IMR-90 (cell line): ENCODE data around the gene SH3RF3. TPM values are rescaled to one million over a fixed set of nuclear protein-coding genes. Genes with fewer than 3 reads are reported as not detected.
A peak's percentile ranks its signal among the peaks of the same experiment; 100 is the strongest.

ENCODE experiments used
- ATAC-seq: fragments of 200-7000 bp; cut with Tn5 transposase; 2 replicates; pipeline ENCODE4 v1.9.1; 2020; ENCODE audit warnings: low read depth, mild to moderate bottlenecking, moderate library complexity
- BruUV-seq: library from RNA; stranded (reverse); fragments of 400-500 nt; replicated peaks from 2 replicates; lab custom pipeline; 2021; lab: Mats Ljungman, UMichigan
- CTCF ChIA-PET: fragments of 300-600 bp; formaldehyde crosslinking; extraction: SDS; loops from one replicate; lab custom pipeline; 2021; ENCODE audit warnings: antibody characterized with exemption; lab: Yijun Ruan, JAX
- POLR2A ChIA-PET: fragments of 300-600 bp; sonication (Branson Sonifier 250); formaldehyde crosslinking; loops from one replicate; lab custom pipeline; 2022; ENCODE audit warnings: antibody characterized with exemption; ENCODE audit not compliant: unreplicated experiment; lab: Charles Lee
- DNase-seq: peaks from one replicate; pipeline ENCODE4 v3.0.0; 2013
- H2AFZ ChIP-seq: replicated peaks from 2 replicates; pipeline ENCODE3; 2013; ENCODE audit warnings: low read length, mild to moderate bottlenecking; ENCODE audit not compliant: poor library complexity
- H2AK5ac ChIP-seq: 2 replicates; pipeline ENCODE4 v1.6.1; 2013; ENCODE audit warnings: low read depth, low read length, inconsistent platforms
- H2AK9ac ChIP-seq: replicated peaks from 2 replicates; pipeline ENCODE3; 2013; ENCODE audit warnings: mild to moderate bottlenecking, low read depth, low read length, moderate library complexity; ENCODE audit not compliant: poor library complexity
- H2BK120ac ChIP-seq: 2 replicates; pipeline ENCODE4 v1.6.1; 2013; ENCODE audit warnings: low read depth, low read length, inconsistent platforms
- H2BK15ac ChIP-seq: 3 replicates; pipeline ENCODE4 v1.6.1; 2013; ENCODE audit warnings: low read depth, low read length, inconsistent platforms
- H2BK20ac ChIP-seq: 2 replicates; pipeline ENCODE4 v1.6.1; 2013; ENCODE audit warnings: low read depth, mild to moderate bottlenecking, inconsistent platforms, low read length, moderate library complexity
- H2BK5ac ChIP-seq: 2 replicates; pipeline ENCODE4 v1.6.1; 2013; ENCODE audit warnings: mild to moderate bottlenecking, low read depth, low read length, inconsistent platforms; ENCODE audit not compliant: poor library complexity, severe bottlenecking
- H3K14ac ChIP-seq: replicated peaks from 2 replicates; pipeline ENCODE4 v1.6.1; 2013; ENCODE audit warnings: low read depth, low read length, inconsistent platforms
- H3K18ac ChIP-seq: 2 replicates; pipeline ENCODE4 v1.6.1; 2013; ENCODE audit warnings: low read depth, low read length, control low read depth
- H3K23ac ChIP-seq: 2 replicates; pipeline ENCODE4 v1.6.1; 2013; ENCODE audit warnings: low read depth, low read length, inconsistent platforms
- H3K27ac ChIP-seq: 2 replicates; pipeline ENCODE4 v1.5.1; 2013; ENCODE audit warnings: mild to moderate bottlenecking, control low read depth, low read length; ENCODE audit not compliant: insufficient read depth
- H3K27me3 ChIP-seq: 2 replicates; pipeline ENCODE4 v1.6.1; 2013; ENCODE audit warnings: low read length; ENCODE audit not compliant: control insufficient read depth, insufficient read depth
- H3K36me3 ChIP-seq: 2 replicates; pipeline ENCODE4 v1.6.1; 2013; ENCODE audit warnings: low read length, mixed read lengths; ENCODE audit not compliant: control insufficient read depth, insufficient read depth
- H3K4ac ChIP-seq: 2 replicates; pipeline ENCODE4 v1.6.1; 2013; ENCODE audit warnings: low read depth, low read length, inconsistent platforms
- H3K4me1 ChIP-seq: 2 replicates; pipeline ENCODE4 v1.6.1; 2013; ENCODE audit warnings: low read length, mixed read lengths; ENCODE audit not compliant: control insufficient read depth, insufficient read depth
- H3K4me2 ChIP-seq: 2 replicates; pipeline ENCODE4 v1.6.1; 2013; ENCODE audit warnings: low read depth, mild to moderate bottlenecking, control low read depth, low read length, moderate library complexity
- H3K4me3 ChIP-seq: 2 replicates; pipeline ENCODE4 v1.5.1; 2013; ENCODE audit warnings: low read depth, mild to moderate bottlenecking, control low read depth, low read length, moderate library complexity; ENCODE audit not compliant: insufficient read depth
- H3K56ac ChIP-seq: 2 replicates; pipeline ENCODE4 v1.6.1; 2013; ENCODE audit warnings: low read length, inconsistent platforms; ENCODE audit not compliant: insufficient read depth; ENCODE audit errors: extremely low read depth
- H3K79me1 ChIP-seq, 2 experiments: 2 replicates each; pipeline ENCODE4 v1.6.1; 2013; ENCODE audit warnings: low read length in 2 of 2, inconsistent platforms in 1 of 2, low read depth in 1 of 2
- H3K9ac ChIP-seq: 2 replicates; pipeline ENCODE4 v1.6.1; 2013; ENCODE audit warnings: low read depth, low read length, control low read depth
- H3K9me1 ChIP-seq: 2 replicates; pipeline ENCODE4 v1.6.1; 2013; ENCODE audit warnings: low read length, inconsistent platforms; ENCODE audit not compliant: insufficient read depth
- H3K9me3 ChIP-seq: 2 replicates; pipeline ENCODE4 v1.6.1; 2013; ENCODE audit warnings: low read length; ENCODE audit not compliant: control insufficient read depth, insufficient read depth
- H4K20me1 ChIP-seq: 2 replicates; pipeline ENCODE4 v1.6.1; 2013; ENCODE audit warnings: low read length, inconsistent platforms; ENCODE audit not compliant: insufficient read depth
- H4K5ac ChIP-seq: 2 replicates; pipeline ENCODE4 v1.6.1; 2013; ENCODE audit warnings: mild to moderate bottlenecking, low read depth, low read length, control low read depth
- H4K8ac ChIP-seq, 2 experiments: 2 replicates each; pipeline ENCODE4 v1.6.1; 2013; ENCODE audit warnings: low read depth in 2 of 2, low read length in 2 of 2, control low read depth in 1 of 2, inconsistent platforms in 1 of 2
- H4K91ac ChIP-seq: 2 replicates; pipeline ENCODE4 v1.6.1; 2013; ENCODE audit warnings: low read depth, low read length, inconsistent platforms; ENCODE audit not compliant: insufficient read depth
- FOS ChIP-seq: fragments of 150-350 bp; IDR thresholded peaks from 2 replicates; pipeline ENCODE4 v1.6.1; 2016; ENCODE audit warnings: low read depth, low read length
- MAZ ChIP-seq: IDR thresholded peaks from 2 replicates; pipeline ENCODE4 v1.6.1; 2012; ENCODE audit warnings: low read depth, mild to moderate bottlenecking, low read length, improper control_type of control experiment, moderate library complexity, borderline replicate concordance
- MXI1 ChIP-seq: IDR thresholded peaks from 2 replicates; pipeline ENCODE4 v1.6.1; 2012; ENCODE audit warnings: low read depth, mild to moderate bottlenecking, low read length, moderate library complexity, borderline replicate concordance
- USF2 ChIP-seq: fragments of 150-350 bp; IDR thresholded peaks from 2 replicates; pipeline ENCODE4 v1.6.1; 2017; ENCODE audit warnings: mild to moderate bottlenecking, antibody characterized with exemption, low read length, low read depth
- WGBS, 2 experiments: methylation state at CpG; one replicate each; pipeline versions ENCODE4 v1.1.5 to v1.1.7; 2013; ENCODE audit warnings: missing lambda C conversion rate in 2 of 2; ENCODE audit not compliant: insufficient read length in 1 of 2; ENCODE audit errors: extremely low coverage in 2 of 2; 5-methylcytosine and 5-hydroxymethylcytosine counted together
- dilution Hi-C: fragments of 300-500 bp; cut with HindIII; formaldehyde crosslinking; loops from one replicate; pipeline ENCODE4 v1.14.3; 2018; ENCODE audit warnings: low sequenced_read_pairs; ENCODE audit not compliant: unreplicated experiment
- in situ Hi-C: fragments of 300-500 bp; cut with MboI; formaldehyde crosslinking; loops from 3 replicates; pipeline ENCODE4 v1.14.3; 2019; ENCODE audit warnings: low sequenced_read_pairs, inconsistent platforms, mixed read lengths
- intact Hi-C: fragments of 100-400 bp; cut with micrococcal nuclease; formaldehyde crosslinking; loops from 2 replicates; pipeline ENCODE4 v1.10.0; 2022
- polyA plus RNA-seq, 3 experiments: library from polyadenylated mRNA; depleted of rRNA; stranded (reverse); fragments of >200 nt; gene quantifications; 2 replicates each; pipeline ENCODE4 v1.2.3, GENCODE V29; 2012; ENCODE audit warnings: low replicate concordance in 1 of 3
- total RNA-seq: library from RNA; depleted of rRNA; stranded (reverse); fragments of >200 nt; gene quantifications from 2 replicates; pipeline ENCODE4 v1.2.3, GENCODE V29; 2012

The SH3RF3 gene
- total and polyA plus RNA-seq, 2 of the 4 experiments (the other 2 are of a cell fraction) = 3.4 to 5.3 TPM

GRCh38 chr2:109288544-109289368 is 159.8 kb downstream of the SH3RF3 start:
- Histone ChIP-seq H4K20me1 (peaks cover 81% of the 10 kb centered on the region), H3K9ac (no peak overlapping the region), H3K14ac (no peak overlapping the region; the same call in 1 of the 2 replicates), H3K27me3 (no peaks in the 10 kb centered on the region), H3K4me3 (no peak overlapping the region), H2BK5ac (no peak overlapping the region), H3K79me1 (peaks cover 43 to 94% of the 10 kb centered on the region in 2 experiments), H3K9me3 (no peaks in the 10 kb centered on the region), H2AK9ac (no peak overlapping the region), H3K23ac (peak overlapping the region; percentile 13; the same call in 1 of the 2 replicates), H3K36me3 (no peaks in the 10 kb centered on the region), H2BK120ac (no peak overlapping the region), H3K27ac (no peak overlapping the region), H2AFZ (no peak overlapping the region), H4K8ac (no peak overlapping the region), H2BK20ac (peak overlapping the region; percentile 36; the same call in 1 of the 2 replicates), H3K18ac (no peak overlapping the region), H4K91ac (no peak overlapping the region), H3K4me1 (peaks cover 29% of the 10 kb centered on the region), H3K4me2 (no peak overlapping the region), H3K9me1 (peaks cover 29% of the 10 kb centered on the region), H4K5ac (no peak overlapping the region), H2BK15ac (no peak overlapping the region), H2AK5ac (no peak overlapping the region), H3K56ac (no peak overlapping the region), H3K4ac (no peak overlapping the region)
- POLR2A ChIA-PET = no interaction called here
- DNase-seq (no peak), ATAC-seq (no peak)
- TF ChIP-seq MXI1 (no peak), FOS (no peak), MAZ (no peak), USF2 (no peak)
- dilution Hi-C loops = no loop called here
- no TSS peak for BruUV-seq
- WGBS, 2 experiments = 100% methylated on average over 1 of the region's 8 CpGs; no CpG with 5 or more reads in 1 of the 2 experiments
- CTCF ChIA-PET = interaction anchor here (1.4 kb wide), 1 partner anchor 52 kb away, joined by 3 read pairs; no protein-coding TSS in a partner anchor
- in situ Hi-C loops = no loop called here
- intact Hi-C loops = no loop called here
